ENCODE data around the gene FUT2. TPM values are rescaled to one million over a fixed set of nuclear protein-coding genes. Genes with fewer than 3 reads are reported as not detected.

The FUT2 gene
- total RNA-seq, 1 experiment from 2014 or later, result not detected

GRCh38 chr19:48735031-48735615, 39.4 kb downstream of the FUT2 start:
- no peak overlapping the region for H3K4me2 ChIP-seq (ENCODE audit: low read depth, low read length, poor library complexity, severe bottlenecking)
- H3K9me2 ChIP-seq (replicated peaks; ENCODE audit: insufficient read depth, low read length), result no peaks in the 10 kb centered on the region
- no peak overlapping the region for H3K27ac ChIP-seq (ENCODE audit: low read length)
- no peaks in the 10 kb centered on the region for H3K27me3 ChIP-seq (ENCODE audit: low read length)
- H3K4me3 ChIP-seq (ENCODE audit: low read length), result no peak overlapping the region
- no peaks in the 10 kb centered on the region for H3K36me3 ChIP-seq (ENCODE audit: insufficient read depth, low read length)
- H2AFZ ChIP-seq (ENCODE audit: low read length), result no peak overlapping the region
- H3K4me1 ChIP-seq (ENCODE audit: low read length), result peaks cover 3% of the 10 kb centered on the region; the same call in 1 of the 2 replicates
- H4K20me1 ChIP-seq (ENCODE audit: insufficient read depth, low read depth, low read length), result no peaks in the 10 kb centered on the region
- no peaks in the 10 kb centered on the region for H3K9me3 ChIP-seq (ENCODE audit: low read length)
- no peak overlapping the region for H3K9ac ChIP-seq (ENCODE audit: low read length)
- H3K79me2 ChIP-seq (ENCODE audit: low read length), result no peaks in the 10 kb centered on the region
- no peak for DNase-seq

GRCh38 chr19:48737360-48737998, 41.7 kb downstream of the FUT2 start:
- Histone ChIP-seq H3K9me2 (replicated peaks; ENCODE audit: insufficient read depth, low read length) (no peaks in the 10 kb centered on the region), H3K9me3 (ENCODE audit: low read length) (no peaks in the 10 kb centered on the region), H3K4me1 (ENCODE audit: low read length) (peaks cover 3% of the 10 kb centered on the region; the same call in 1 of the 2 replicates), H3K4me3 (ENCODE audit: low read length) (no peak overlapping the region), H2AFZ (ENCODE audit: low read length) (no peak overlapping the region), H3K27me3 (ENCODE audit: low read length) (no peaks in the 10 kb centered on the region), H4K20me1 (ENCODE audit: insufficient read depth, low read depth, low read length) (no peaks in the 10 kb centered on the region), H3K27ac (ENCODE audit: low read length) (no peak overlapping the region), H3K9ac (ENCODE audit: low read length) (no peak overlapping the region), H3K79me2 (ENCODE audit: low read length) (no peaks in the 10 kb centered on the region), H3K4me2 (ENCODE audit: low read depth, low read length, poor library complexity, severe bottlenecking) (no peak overlapping the region), H3K36me3 (ENCODE audit: insufficient read depth, low read length) (no peaks in the 10 kb centered on the region)
- no peak for DNase-seq

GRCh38 chr19:48738557-48739403, 43.0 kb downstream of the FUT2 start:
- Histone ChIP-seq H3K4me3 (ENCODE audit: low read length) (no peak overlapping the region), H3K9ac (ENCODE audit: low read length) (no peak overlapping the region), H3K4me1 (ENCODE audit: low read length) (peaks cover 3% of the 10 kb centered on the region; the same call in 1 of the 2 replicates)

GRCh38 chr19:48739404-48740163, 43.8 kb downstream of the FUT2 start:
- no peaks in the 10 kb centered on the region for H3K9me2 ChIP-seq (replicated peaks; ENCODE audit: insufficient read depth, low read length)
- no peaks in the 10 kb centered on the region for H3K36me3 ChIP-seq (ENCODE audit: insufficient read depth, low read length)
- no peaks in the 10 kb centered on the region for H4K20me1 ChIP-seq (ENCODE audit: insufficient read depth, low read depth, low read length)
- DNase-seq, result no peak
- no peaks in the 10 kb centered on the region for H3K27me3 ChIP-seq (ENCODE audit: low read length)
- no peak overlapping the region for H2AFZ ChIP-seq (ENCODE audit: low read length)
- peaks cover 3% of the 10 kb centered on the region; the same call in 1 of the 2 replicates for H3K4me1 ChIP-seq (ENCODE audit: low read length)
- no peak overlapping the region for H3K4me3 ChIP-seq (ENCODE audit: low read length)
- no peak overlapping the region for H3K9ac ChIP-seq (ENCODE audit: low read length)
- no peaks in the 10 kb centered on the region for H3K9me3 ChIP-seq (ENCODE audit: low read length)
- H3K27ac ChIP-seq (ENCODE audit: low read length), result no peak overlapping the region
- H3K79me2 ChIP-seq (ENCODE audit: low read length), result no peaks in the 10 kb centered on the region
- H3K4me2 ChIP-seq (ENCODE audit: low read depth, low read length, poor library complexity, severe bottlenecking), result peak overlapping the region; percentile 15

More at GRCh38 chr19:48738557-48739403, 43.0 kb downstream of the FUT2 start:
- no peaks in the 10 kb centered on the region for H3K27me3 ChIP-seq (ENCODE audit: low read length)
- H3K27ac ChIP-seq (ENCODE audit: low read length), result no peak overlapping the region
- no peaks in the 10 kb centered on the region for H3K79me2 ChIP-seq (ENCODE audit: low read length)
- no peaks in the 10 kb centered on the region for H3K9me3 ChIP-seq (ENCODE audit: low read length)
- H2AFZ ChIP-seq (ENCODE audit: low read length), result no peak overlapping the region
- H3K4me2 ChIP-seq (ENCODE audit: low read depth, low read length, poor library complexity, severe bottlenecking), result peak overlapping the region; percentile 15
- no peaks in the 10 kb centered on the region for H3K36me3 ChIP-seq (ENCODE audit: insufficient read depth, low read length)
- H4K20me1 ChIP-seq (ENCODE audit: insufficient read depth, low read depth, low read length), result no peaks in the 10 kb centered on the region
- no peaks in the 10 kb centered on the region for H3K9me2 ChIP-seq (replicated peaks; ENCODE audit: insufficient read depth, low read length)
- DNase-seq, result peak; percentile 96

- H3K27ac ChIP-seq (ENCODE audit: low read length), result no peak within 1 kb of the TSS
- no peaks in the 10 kb centered on the region for H3K79me2 ChIP-seq (ENCODE audit: low read length)
- no peaks in the 10 kb centered on the region for H3K9me3 ChIP-seq (ENCODE audit: low read length)
- H2AFZ ChIP-seq (ENCODE audit: low read length), result no peak within 1 kb of the TSS
- no peak within 1 kb of the TSS for H3K9ac ChIP-seq (ENCODE audit: low read length)
- no peak within 1 kb of the TSS for H3K4me2 ChIP-seq (ENCODE audit: low read depth, low read length, poor library complexity, severe bottlenecking)
- no peaks in the 10 kb centered on the region for H4K20me1 ChIP-seq (ENCODE audit: insufficient read depth, low read depth, low read length)
- H3K4me3 ChIP-seq (ENCODE audit: low read length), result no peak within 1 kb of the TSS
- H3K27me3 ChIP-seq (ENCODE audit: low read length), result no peaks in the 10 kb centered on the region
- no peaks in the 10 kb centered on the region for H3K36me3 ChIP-seq (ENCODE audit: insufficient read depth, low read length)
- DNase-seq, result no peak
- H3K4me1 ChIP-seq (ENCODE audit: low read length), result peaks cover 3% of the 10 kb centered on the region; the same call in 1 of the 2 replicates
- H3K9me2 ChIP-seq (replicated peaks; ENCODE audit: insufficient read depth, low read length), result no peaks in the 10 kb centered on the region
Measured at GRCh38 chr19:48740164-48740972, 44.6 kb downstream of the FUT2 start, which contains the start of gene RASIP1. TSS of gene RASIP1 (minus strand) at chr19:48740610. CDS start at chr19:48740282, 328 bp downstream.

- Histone ChIP-seq H3K9me2 (replicated peaks; ENCODE audit: insufficient read depth, low read length) (no peaks in the 10 kb centered on the region), H3K9ac (ENCODE audit: low read length) (no peak overlapping the region), H3K4me2 (ENCODE audit: low read depth, low read length, poor library complexity, severe bottlenecking) (no peak overlapping the region), H3K4me3 (ENCODE audit: low read length) (no peak overlapping the region), H3K79me2 (ENCODE audit: low read length) (no peaks in the 10 kb centered on the region), H3K27ac (ENCODE audit: low read length) (no peak overlapping the region), H4K20me1 (ENCODE audit: insufficient read depth, low read depth, low read length) (no peaks in the 10 kb centered on the region), H3K4me1 (ENCODE audit: low read length) (peaks cover 3% of the 10 kb centered on the region; the same call in 1 of the 2 replicates), H3K36me3 (ENCODE audit: insufficient read depth, low read length) (no peaks in the 10 kb centered on the region), H3K9me3 (ENCODE audit: low read length) (no peaks in the 10 kb centered on the region), H2AFZ (ENCODE audit: low read length) (0 out of 2 replicates have a peak overlapping the region, but pooled peaks have one; percentile 4), H3K27me3 (ENCODE audit: low read length) (no peaks in the 10 kb centered on the region)
- peak; percentile 88 for DNase-seq
Measured at GRCh38 chr19:48741129-48741999, 45.6 kb downstream of the FUT2 start.

GRCh38 chr19:48742096-48742495, 46.3 kb downstream of the FUT2 start:
- H2AFZ ChIP-seq (ENCODE audit: low read length), result no peak overlapping the region
- no peaks in the 10 kb centered on the region for H3K36me3 ChIP-seq (ENCODE audit: insufficient read depth, low read length)

More at GRCh38 chr19:48742096-48742495, 46.3 kb downstream of the FUT2 start:
- DNase-seq, result no peak
- no peak overlapping the region for H3K4me3 ChIP-seq (ENCODE audit: low read length)
- H3K9me2 ChIP-seq (replicated peaks; ENCODE audit: insufficient read depth, low read length), result no peaks in the 10 kb centered on the region
- H4K20me1 ChIP-seq (ENCODE audit: insufficient read depth, low read depth, low read length), result no peaks in the 10 kb centered on the region
- H3K4me1 ChIP-seq (ENCODE audit: low read length), result peaks cover 3% of the 10 kb centered on the region; the same call in 1 of the 2 replicates
- no peaks in the 10 kb centered on the region for H3K9me3 ChIP-seq (ENCODE audit: low read length)
- H3K79me2 ChIP-seq (ENCODE audit: low read length), result no peaks in the 10 kb centered on the region
- no peak overlapping the region for H3K9ac ChIP-seq (ENCODE audit: low read length)
- no peak overlapping the region for H3K4me2 ChIP-seq (ENCODE audit: low read depth, low read length, poor library complexity, severe bottlenecking)
- no peak overlapping the region for H3K27ac ChIP-seq (ENCODE audit: low read length)
- H3K27me3 ChIP-seq (ENCODE audit: low read length), result no peaks in the 10 kb centered on the region

All from Karpas-422 (cell line).